GM13977 (cell line): ENCODE measurements around the gene CCDC51.

Experiments used
- DNase-seq: peaks from one replicate; pipeline ENCODE4 v3.0.0; 2012; ENCODE audit warnings: low spot score
- CTCF ChIP-seq: IDR thresholded peaks from 2 replicates; pipeline ENCODE4 v1.5.1; 2012; ENCODE audit warnings: mild to moderate bottlenecking, control low read depth; ENCODE audit not compliant: insufficient read depth; ENCODE audit errors: extremely low read depth, missing control alignments
- in situ Hi-C: fragments of 300-500 bp; cut with MboI; formaldehyde crosslinking; loops from one replicate; pipeline ENCODE4 v1.12.0; 2022; ENCODE audit warnings: low sequenced_read_pairs, low pct_unique_long_range_greater_than_20kb, mixed read lengths, inconsistent platforms; ENCODE audit not compliant: unreplicated experiment

Gene CCDC51

GRCh38 chr3:48456456-48456855 is 16.5 kb upstream of the CCDC51 start:
- no peak for DNase-seq
- TF ChIP-seq CTCF: no peak
- in situ Hi-C loops: no loop called here

- in situ Hi-C loops: no loop called here
- no peak for DNase-seq
- no peak for TF ChIP-seq CTCF
Observed at GRCh38 chr3:48451270-48451669, 11.4 kb upstream of the CCDC51 start.

GRCh38 chr3:48446425-48447193 is 6.7 kb upstream of the CCDC51 start, which contains the start of gene ATRIP:
Gene ATRIP, plus strand, starts transcription at chr3:48446737. Its CDS starts 109 bp downstream, at chr3:48446846.
- no peak for TF ChIP-seq CTCF
- DNase-seq: peak; percentile 96
- in situ Hi-C loops: no loop called here

- in situ Hi-C loops: no loop called here
- no peak for DNase-seq
- TF ChIP-seq CTCF: no peak
Observed at GRCh38 chr3:48446043-48446424, 6.1 kb upstream of the CCDC51 start.

GRCh38 chr3:48445277-48445882 is 5.5 kb upstream of the CCDC51 start:
- in situ Hi-C loops: no loop called here
- no peak for TF ChIP-seq CTCF

GRCh38 chr3:48441940-48442339 is 2.0 kb upstream of the CCDC51 start:
- in situ Hi-C loops: no loop called here
- DNase-seq: no peak
- TF ChIP-seq CTCF: no peak

More at GRCh38 chr3:48445277-48445882, 5.5 kb upstream of the CCDC51 start:
- DNase-seq: no peak
